Vagina (tissue), 2 donors: ENCODE data around the gene LTBP3.
"Not testable (repeated sequence)": the region's sequence is repeated elsewhere in the genome, so short reads cannot be mapped to it uniquely, and the experiment has no call there.

ENCODE experiments used
- POLR2A ChIP-seq, 2 donors: fragments of 450-650 bp; IDR thresholded peaks; one replicate each; pipeline ENCODE4 v1.6.1; 2017; ENCODE audit warnings: antibody characterized with exemption in 2 of 2, mild to moderate bottlenecking in 2 of 2, moderate library complexity in 2 of 2
- POLR2AphosphoS5 ChIP-seq, 2 donors: sonication (generic); formaldehyde crosslinking; IDR thresholded peaks; one replicate each; pipeline ENCODE4 v1.9.0; 2017; ENCODE audit warnings: antibody characterized with exemption in 2 of 2, mild to moderate bottlenecking in 2 of 2, low read depth in 1 of 2; ENCODE audit not compliant: insufficient read depth in 1 of 2
- TF ChIP-seq, protein P1 (sequence below), 3 experiments: fragments of 450-650 bp in 2 of 3; fragments of 200-600 bp in 1 of 3; sonication (generic) in 1 of 3; IDR thresholded peaks; one replicate each; pipeline ENCODE4 v1.5.1; 2017 to 2019; ENCODE audit warnings: antibody characterized with exemption in 3 of 3, mild to moderate bottlenecking in 2 of 3, moderate library complexity in 2 of 3

DNA sequence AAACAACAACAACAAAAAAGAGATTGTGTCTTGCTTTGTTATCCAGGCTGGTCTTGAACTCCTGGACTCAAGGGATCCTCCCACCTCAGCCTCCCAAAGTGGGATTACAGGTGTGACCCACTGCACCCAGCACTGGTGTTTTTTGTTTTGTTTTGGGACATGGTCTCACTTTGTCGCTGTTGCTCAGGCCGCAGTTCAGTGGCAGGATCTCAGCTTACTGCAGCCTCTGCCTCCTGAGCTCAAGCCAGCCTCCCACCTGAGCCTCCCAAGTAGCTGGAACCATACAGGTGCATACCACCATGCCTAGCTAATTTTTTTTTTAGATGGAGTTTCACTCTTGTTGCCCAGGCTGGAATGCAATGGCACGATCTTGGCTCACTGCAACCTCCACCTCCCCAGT, 45.8 kb downstream of the LTBP3 start:
- TF ChIP-seq, protein P1, sequence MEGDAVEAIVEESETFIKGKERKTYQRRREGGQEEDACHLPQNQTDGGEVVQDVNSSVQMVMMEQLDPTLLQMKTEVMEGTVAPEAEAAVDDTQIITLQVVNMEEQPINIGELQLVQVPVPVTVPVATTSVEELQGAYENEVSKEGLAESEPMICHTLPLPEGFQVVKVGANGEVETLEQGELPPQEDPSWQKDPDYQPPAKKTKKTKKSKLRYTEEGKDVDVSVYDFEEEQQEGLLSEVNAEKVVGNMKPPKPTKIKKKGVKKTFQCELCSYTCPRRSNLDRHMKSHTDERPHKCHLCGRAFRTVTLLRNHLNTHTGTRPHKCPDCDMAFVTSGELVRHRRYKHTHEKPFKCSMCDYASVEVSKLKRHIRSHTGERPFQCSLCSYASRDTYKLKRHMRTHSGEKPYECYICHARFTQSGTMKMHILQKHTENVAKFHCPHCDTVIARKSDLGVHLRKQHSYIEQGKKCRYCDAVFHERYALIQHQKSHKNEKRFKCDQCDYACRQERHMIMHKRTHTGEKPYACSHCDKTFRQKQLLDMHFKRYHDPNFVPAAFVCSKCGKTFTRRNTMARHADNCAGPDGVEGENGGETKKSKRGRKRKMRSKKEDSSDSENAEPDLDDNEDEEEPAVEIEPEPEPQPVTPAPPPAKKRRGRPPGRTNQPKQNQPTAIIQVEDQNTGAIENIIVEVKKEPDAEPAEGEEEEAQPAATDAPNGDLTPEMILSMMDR (IDR thresholded peaks at IDR 0.05), result not testable (repeated sequence)
- not testable (repeated sequence) for TF ChIP-seq POLR2AphosphoS5 (IDR thresholded peaks at IDR 0.05; ENCODE audit: insufficient read depth in 1 of 2, low read depth in 1 of 2); POLR2A (IDR thresholded peaks at IDR 0.05)
